ENCODE measurements around the gene ZDHHC8.

The ZDHHC8 gene

GRCh38 chr22:20160041-20160440, 28.4 kb downstream of the ZDHHC8 start:
- no peak for DNase-seq (ENCODE audit: low spot score)

GRCh38 chr22:20164863-20165262, 33.3 kb downstream of the ZDHHC8 start:
- DNase-seq (ENCODE audit: low spot score) = no peak

- no peak for DNase-seq (ENCODE audit: low spot score)
These were observed 33.8 kb downstream of the ZDHHC8 start for GRCh38 chr22:20165421-20165820.

GRCh38 chr22:20165913-20166312, 34.3 kb downstream of the ZDHHC8 start:
- DNase-seq (ENCODE audit: low spot score) = no peak

- DNase-seq (ENCODE audit: low spot score) = no peak
These were observed 35.1 kb downstream of the ZDHHC8 start for GRCh38 chr22:20166703-20167102.

- DNase-seq (ENCODE audit: low spot score) = no peak
These were observed 36.2 kb downstream of the ZDHHC8 start for GRCh38 chr22:20167643-20168322.

GRCh38 chr22:20169253-20169822, 37.7 kb downstream of the ZDHHC8 start:
- DNase-seq (ENCODE audit: low spot score) = no peak

GRCh38 chr22:20170170-20170569, 38.6 kb downstream of the ZDHHC8 start:
- no peak for DNase-seq (ENCODE audit: low spot score)

- no peak for DNase-seq (ENCODE audit: low spot score)
These were observed 39.9 kb downstream of the ZDHHC8 start for GRCh38 chr22:20171288-20172140.

- no peak for DNase-seq (ENCODE audit: low spot score)
These were observed 40.6 kb downstream of the ZDHHC8 start for GRCh38 chr22:20172141-20172613.

- no peak for DNase-seq (ENCODE audit: low spot score)
These were observed 41.6 kb downstream of the ZDHHC8 start for GRCh38 chr22:20173246-20173645.

- DNase-seq (ENCODE audit: low spot score) = no peak
These were observed 42.2 kb downstream of the ZDHHC8 start for GRCh38 chr22:20173772-20174171.

- DNase-seq (ENCODE audit: low spot score) = no peak
These were observed 43.4 kb downstream of the ZDHHC8 start for GRCh38 chr22:20174785-20175596.

- peak; percentile 31 for DNase-seq (ENCODE audit: low spot score)
These were observed 43.9 kb downstream of the ZDHHC8 start for GRCh38 chr22:20175597-20175900.

GRCh38 chr22:20176421-20177085, 44.9 kb downstream of the ZDHHC8 start:
- DNase-seq (ENCODE audit: low spot score) = no peak

- DNase-seq (ENCODE audit: low spot score) = no peak
These were observed 45.8 kb downstream of the ZDHHC8 start for GRCh38 chr22:20177217-20177911.

GRCh38 chr22:20178075-20178914, 46.7 kb downstream of the ZDHHC8 start:
- DNase-seq (ENCODE audit: low spot score) = no peak

- no peak for DNase-seq (ENCODE audit: low spot score)
These were observed 47.3 kb downstream of the ZDHHC8 start for GRCh38 chr22:20178915-20179227.

GRCh38 chr22:20179455-20180244, 48.0 kb downstream of the ZDHHC8 start:
- DNase-seq (ENCODE audit: low spot score) = no peak

GRCh38 chr22:20180245-20180630, 48.6 kb downstream of the ZDHHC8 start:
- no peak for DNase-seq (ENCODE audit: low spot score)

All from NAMALWA (cell line).